GM18870 (cell line): ENCODE measurements around the gene TWNK.

Experiments
- ATAC-seq: cut with Tn5 transposase; IDR thresholded peaks from one replicate; pipeline ENCODE4 v1.9.1; 2021; ENCODE audit warnings: moderate library complexity; ENCODE audit not compliant: unreplicated experiment

TWNK gene

GRCh38 chr10:101010329-101010728 is 23.0 kb downstream of the TWNK start:
- no peak for ATAC-seq

- no peak for ATAC-seq
These were observed 24.4 kb downstream of the TWNK start for GRCh38 chr10:101011517-101012423.

- ATAC-seq: peak; percentile 86
These were observed 25.4 kb downstream of the TWNK start for GRCh38 chr10:101012525-101013364.

GRCh38 chr10:101013365-101013825 is 26.1 kb downstream of the TWNK start:
- ATAC-seq: no peak

- ATAC-seq: no peak
These were observed 27.0 kb downstream of the TWNK start for GRCh38 chr10:101014230-101014884.

- no peak for ATAC-seq
These were observed 27.7 kb downstream of the TWNK start for GRCh38 chr10:101014966-101015581.

- ATAC-seq: no peak
These were observed 28.2 kb downstream of the TWNK start for GRCh38 chr10:101015582-101015973.

- no peak for ATAC-seq
These were observed 29.5 kb downstream of the TWNK start for GRCh38 chr10:101016814-101017213.

GRCh38 chr10:101018118-101018599 is 30.8 kb downstream of the TWNK start:
- no peak for ATAC-seq

GRCh38 chr10:101018600-101019439 is 31.5 kb downstream of the TWNK start:
- no peak for ATAC-seq

GRCh38 chr10:101019440-101019703 is 32.0 kb downstream of the TWNK start:
- ATAC-seq: no peak

GRCh38 chr10:101020427-101021075 is 33.2 kb downstream of the TWNK start:
- no peak for ATAC-seq

GRCh38 chr10:101021239-101021638 is 33.9 kb downstream of the TWNK start:
- ATAC-seq: no peak

- ATAC-seq: no peak
These were observed 34.4 kb downstream of the TWNK start for GRCh38 chr10:101021692-101022251.

GRCh38 chr10:101022967-101023705 is 35.8 kb downstream of the TWNK start:
- no peak for ATAC-seq

- ATAC-seq: no peak
These were observed 39.9 kb downstream of the TWNK start for GRCh38 chr10:101027106-101027720.

GRCh38 chr10:101028446-101029337 is 41.3 kb downstream of the TWNK start:
- no peak for ATAC-seq
